ENCODE results near the gene RBKS. TPM values are rescaled to one million over a fixed set of nuclear protein-coding genes. Genes with fewer than 3 reads are reported as not detected.

Gene RBKS
- total and polyA plus RNA-seq, 2 of the 8 experiments (the other 6 are each of a cell fraction or from before 2014, with no cell fraction given), result 1.1 to 1.5 TPM

GRCh38 chr2:27875089-27875881, 14.9 kb downstream of the RBKS start:
- ChIA-PET POLR2A (ENCODE audit: partially characterized antibody) (no interaction called here), CTCF (ENCODE audit: partially characterized antibody) (no interaction called here)
- no peaks in the 10 kb centered on the region for H3K23me2 ChIP-seq (ENCODE audit: low read depth, low read length)
- no peaks in the 10 kb centered on the region for H3K9me3 ChIP-seq (ENCODE audit: insufficient read depth in 2 of 2, low read depth in 1 of 2, low read length in 1 of 2)
- no peak overlapping the region for H3K4me3 ChIP-seq (ENCODE audit: extremely low read depth in 1 of 4, insufficient read depth in 2 of 4, low read depth in 3 of 4, low read length in 4 of 4)
- H3K14ac ChIP-seq (ENCODE audit: insufficient read length), result no peak overlapping the region
- FAIRE-seq, result no peak
- H3K4ac ChIP-seq (replicated peaks; ENCODE audit: insufficient read length, low read depth, low read length), result no peak overlapping the region
- no peak overlapping the region for H2BK20ac ChIP-seq (ENCODE audit: low read length)
- no peak overlapping the region for H4K5ac ChIP-seq (ENCODE audit: insufficient read length, low read depth, low read length)
- no peaks in the 10 kb centered on the region for H3K79me2 ChIP-seq (ENCODE audit: control insufficient read depth in 1 of 2, insufficient read depth in 2 of 2, low read length in 2 of 2)
- H2AK5ac ChIP-seq (ENCODE audit: low read depth, low read length), result no peak overlapping the region
- no peak overlapping the region for H3K4me2 ChIP-seq (ENCODE audit: insufficient read depth in 1 of 2, low read depth in 2 of 2, low read length in 2 of 2)
- no peak overlapping the region for H3K18ac ChIP-seq (ENCODE audit: extremely low read depth, low read length)
- H2BK5ac ChIP-seq (ENCODE audit: low read depth, low read length), result no peak overlapping the region
- no peak overlapping the region for H4K8ac ChIP-seq (ENCODE audit: extremely low read depth, insufficient read depth, low read length)
- H2BK120ac ChIP-seq (replicated peaks; ENCODE audit: low read depth, low read length), result no peak overlapping the region
- no peak overlapping the region for H3K56ac ChIP-seq (replicated peaks; ENCODE audit: insufficient read length, low read depth, low read length)
- no peak overlapping the region for H3K27ac ChIP-seq (ENCODE audit: low read depth, low read length)
- no peaks in the 10 kb centered on the region for H3K36me3 ChIP-seq (ENCODE audit: control insufficient read depth in 2 of 4, insufficient read depth in 4 of 4, low read length in 3 of 4)
- no peaks in the 10 kb centered on the region for H4K20me1 ChIP-seq (replicated peaks in 1 of 2; ENCODE audit: control insufficient read depth in 1 of 2, insufficient read depth in 2 of 2, low read length in 2 of 2)
- WGBS, 2 experiments (ENCODE audit: extremely low coverage in 1 of 2, insufficient coverage in 1 of 2, insufficient read length in 1 of 2, insufficient replicate concordance in 2 of 2, low coverage in 1 of 2, low lambda C conversion rate in 2 of 2, missing lambda C conversion rate in 1 of 2), result 79% methylated on average over 9 of the region's 9 CpGs; no CpG with 5 or more reads in 1 of the 2 experiments
- H2BK15ac ChIP-seq (ENCODE audit: low read length), result no peak overlapping the region
- no peak overlapping the region for H4K91ac ChIP-seq (replicated peaks; ENCODE audit: insufficient read length, low read length)
- no peaks in the 10 kb centered on the region for H3K79me1 ChIP-seq (ENCODE audit: low read depth, low read length)
- no peak overlapping the region for H3K9ac ChIP-seq (replicated peaks in 1 of 4; ENCODE audit: extremely low read depth in 1 of 4, low read depth in 3 of 4, low read length in 3 of 4)
- H2AFZ ChIP-seq (ENCODE audit: low read length), result no peak overlapping the region
- no peak overlapping the region for H3K23ac ChIP-seq (ENCODE audit: insufficient read length)
- no peak overlapping the region for H2BK12ac ChIP-seq (ENCODE audit: low read depth, low read length)
- no peaks in the 10 kb centered on the region for H3K4me1 ChIP-seq (replicated peaks in 1 of 4; ENCODE audit: control insufficient read depth in 3 of 4, insufficient read depth in 4 of 4, low read length in 3 of 4)
- no peaks in the 10 kb centered on the region for H3K27me3 ChIP-seq (replicated peaks in 1 of 4; ENCODE audit: control insufficient read depth in 3 of 4, extremely low read depth in 1 of 4, insufficient read depth in 3 of 4, low read length in 3 of 4)
- no peak for DNase-seq (ENCODE audit: low read depth in 1 of 2, low spot score in 2 of 2)
- TF ChIP-seq SIRT6 (IDR thresholded peaks at IDR 0.05; ENCODE audit: low read length), result no peak
- TF ChIP-seq SAP30 (IDR thresholded peaks at IDR 0.05; ENCODE audit: insufficient read depth, insufficient replicate concordance, low read length), result no peak
- TF ChIP-seq EP300 (IDR thresholded peaks at IDR 0.05; ENCODE audit: borderline replicate concordance in 1 of 2, low read depth in 2 of 2, low read length in 2 of 2), result no peak
- TF ChIP-seq, protein P1, sequence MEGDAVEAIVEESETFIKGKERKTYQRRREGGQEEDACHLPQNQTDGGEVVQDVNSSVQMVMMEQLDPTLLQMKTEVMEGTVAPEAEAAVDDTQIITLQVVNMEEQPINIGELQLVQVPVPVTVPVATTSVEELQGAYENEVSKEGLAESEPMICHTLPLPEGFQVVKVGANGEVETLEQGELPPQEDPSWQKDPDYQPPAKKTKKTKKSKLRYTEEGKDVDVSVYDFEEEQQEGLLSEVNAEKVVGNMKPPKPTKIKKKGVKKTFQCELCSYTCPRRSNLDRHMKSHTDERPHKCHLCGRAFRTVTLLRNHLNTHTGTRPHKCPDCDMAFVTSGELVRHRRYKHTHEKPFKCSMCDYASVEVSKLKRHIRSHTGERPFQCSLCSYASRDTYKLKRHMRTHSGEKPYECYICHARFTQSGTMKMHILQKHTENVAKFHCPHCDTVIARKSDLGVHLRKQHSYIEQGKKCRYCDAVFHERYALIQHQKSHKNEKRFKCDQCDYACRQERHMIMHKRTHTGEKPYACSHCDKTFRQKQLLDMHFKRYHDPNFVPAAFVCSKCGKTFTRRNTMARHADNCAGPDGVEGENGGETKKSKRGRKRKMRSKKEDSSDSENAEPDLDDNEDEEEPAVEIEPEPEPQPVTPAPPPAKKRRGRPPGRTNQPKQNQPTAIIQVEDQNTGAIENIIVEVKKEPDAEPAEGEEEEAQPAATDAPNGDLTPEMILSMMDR (IDR thresholded peaks at IDR 0.05; ENCODE audit: control extremely low read depth in 1 of 3, insufficient read depth in 1 of 3, low read depth in 1 of 3, low read length in 3 of 3), result no peak
- TF ChIP-seq POU5F1 (IDR thresholded peaks at IDR 0.05; ENCODE audit: low read depth, low read length), result no peak
- TF ChIP-seq RAD21 (IDR thresholded peaks at IDR 0.05 in 1 of 2, conservative IDR thresholded peaks at IDR 0.05 in 1 of 2; ENCODE audit: low read depth in 2 of 2, low read length in 2 of 2), result no peak
- TF ChIP-seq CBX5 (IDR thresholded peaks at IDR 0.05; ENCODE audit: low read depth, low read length), result no peak
- TF ChIP-seq NANOG (IDR thresholded peaks at IDR 0.05; ENCODE audit: insufficient read depth, low read depth, low read length, poor library complexity, severe bottlenecking), result no peak

Data from H1 (cell line).